Measurements from ENCODE around the gene OXTR. TPM values are rescaled to one million over a fixed set of nuclear protein-coding genes. Genes with fewer than 3 reads are reported as not detected.

The OXTR gene
- polyA plus RNA-seq, 1 donor, result 2.2 TPM

DNA sequence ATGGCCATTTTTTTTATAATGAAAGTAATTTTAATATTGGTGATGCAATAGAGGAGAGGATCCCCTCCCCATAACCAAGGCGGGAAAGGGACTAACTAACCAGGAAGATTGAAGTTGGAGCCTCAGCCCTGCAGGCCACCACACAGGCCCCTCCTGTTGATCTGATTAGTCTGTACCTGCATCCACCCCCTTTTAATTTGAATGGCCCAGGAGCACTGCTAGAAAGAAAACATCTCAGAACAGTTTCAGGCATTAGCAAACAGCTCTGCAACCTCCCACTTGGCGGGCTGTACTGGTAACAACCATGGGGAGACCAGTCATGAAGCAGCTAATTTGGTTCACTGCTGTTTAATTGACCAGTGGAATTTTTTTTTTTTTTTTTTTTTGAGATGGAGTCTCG, 25.5 kb downstream of the OXTR start:
- no peaks in the 10 kb centered on the region for H3K9me3 ChIP-seq (ENCODE audit: control insufficient read depth, low read depth, low read length)
- no peaks in the 10 kb centered on the region for H3K27me3 ChIP-seq (ENCODE audit: control insufficient read depth, insufficient read depth, low read length)
- DNase-seq, result no peak
- no peaks in the 10 kb centered on the region for H3K36me3 ChIP-seq (ENCODE audit: control insufficient read depth, insufficient read depth, low read length)
- WGBS (ENCODE audit: insufficient coverage, low lambda C conversion rate), result no CpG with 5 or more reads among the region's 3 CpGs
- H3K27ac ChIP-seq (ENCODE audit: low read length), result no peak overlapping the region
- H3K4me3 ChIP-seq (ENCODE audit: low read length), result no peak overlapping the region
- H3K4me1 ChIP-seq (ENCODE audit: control insufficient read depth, insufficient read depth, low read length), result peaks cover 12% of the 10 kb centered on the region

GRCh38 chr3:8743021-8743601, 26.3 kb downstream of the OXTR start:
- Histone ChIP-seq H3K36me3 (ENCODE audit: control insufficient read depth, insufficient read depth, low read length) (no peaks in the 10 kb centered on the region), H3K4me1 (ENCODE audit: control insufficient read depth, insufficient read depth, low read length) (peaks cover 12% of the 10 kb centered on the region), H3K9me3 (ENCODE audit: control insufficient read depth, low read depth, low read length) (no peaks in the 10 kb centered on the region), H3K4me3 (ENCODE audit: low read length) (no peak overlapping the region), H3K27ac (ENCODE audit: low read length) (no peak overlapping the region), H3K27me3 (ENCODE audit: control insufficient read depth, insufficient read depth, low read length) (no peaks in the 10 kb centered on the region)
- WGBS (ENCODE audit: insufficient coverage, low lambda C conversion rate), result no CpG with 5 or more reads among the region's 6 CpGs
- DNase-seq, result no peak

DNA sequence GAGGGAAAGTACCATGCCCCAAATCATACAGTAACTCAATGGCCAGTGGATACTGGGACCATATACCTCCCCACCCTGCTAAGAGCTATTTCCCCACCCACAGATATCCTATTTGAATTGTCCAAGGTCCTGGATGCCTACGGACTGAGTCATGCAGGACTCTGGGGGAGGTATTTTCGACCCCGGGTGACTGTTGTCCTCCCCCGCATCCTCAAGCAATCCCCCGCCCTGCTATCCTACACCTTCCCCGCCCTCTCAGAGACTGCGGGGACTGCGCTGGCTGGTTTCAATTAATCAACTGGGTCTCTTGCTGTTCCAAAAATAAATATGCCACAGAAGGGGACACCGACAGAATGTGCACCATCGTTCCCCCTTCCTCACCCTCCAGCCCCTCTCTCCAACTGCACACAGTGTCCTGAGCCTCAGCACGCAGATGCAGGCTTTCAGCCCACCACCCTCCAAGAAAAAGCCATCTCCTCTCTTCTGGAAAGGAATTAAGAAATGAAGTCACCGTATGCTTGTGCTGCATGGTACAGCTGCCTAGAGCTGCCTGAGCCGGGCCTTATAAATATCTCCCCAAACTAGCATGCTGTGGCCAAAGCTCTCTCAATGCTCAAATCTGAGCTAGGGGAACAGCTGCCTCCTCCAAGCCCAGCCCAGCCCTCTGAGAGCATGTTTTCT, 27.7 kb downstream of the OXTR start:
- no CpG with 5 or more reads among the region's 13 CpGs for whole genome bisulfite sequencing (ENCODE audit: insufficient coverage, low lambda C conversion rate)
- H3K4me3 ChIP-seq (ENCODE audit: low read length), result no peak overlapping the region
- H3K27me3 ChIP-seq (ENCODE audit: control insufficient read depth, insufficient read depth, low read length), result no peaks in the 10 kb centered on the region
- H3K9me3 ChIP-seq (ENCODE audit: control insufficient read depth, low read depth, low read length), result no peaks in the 10 kb centered on the region
- H3K36me3 ChIP-seq (ENCODE audit: control insufficient read depth, insufficient read depth, low read length), result no peaks in the 10 kb centered on the region
- DNase-seq, result peak; percentile 49 to 77
- H3K27ac ChIP-seq (ENCODE audit: low read length), result no peak overlapping the region
- H3K4me1 ChIP-seq (ENCODE audit: control insufficient read depth, insufficient read depth, low read length), result peaks cover 12% of the 10 kb centered on the region

DNA sequence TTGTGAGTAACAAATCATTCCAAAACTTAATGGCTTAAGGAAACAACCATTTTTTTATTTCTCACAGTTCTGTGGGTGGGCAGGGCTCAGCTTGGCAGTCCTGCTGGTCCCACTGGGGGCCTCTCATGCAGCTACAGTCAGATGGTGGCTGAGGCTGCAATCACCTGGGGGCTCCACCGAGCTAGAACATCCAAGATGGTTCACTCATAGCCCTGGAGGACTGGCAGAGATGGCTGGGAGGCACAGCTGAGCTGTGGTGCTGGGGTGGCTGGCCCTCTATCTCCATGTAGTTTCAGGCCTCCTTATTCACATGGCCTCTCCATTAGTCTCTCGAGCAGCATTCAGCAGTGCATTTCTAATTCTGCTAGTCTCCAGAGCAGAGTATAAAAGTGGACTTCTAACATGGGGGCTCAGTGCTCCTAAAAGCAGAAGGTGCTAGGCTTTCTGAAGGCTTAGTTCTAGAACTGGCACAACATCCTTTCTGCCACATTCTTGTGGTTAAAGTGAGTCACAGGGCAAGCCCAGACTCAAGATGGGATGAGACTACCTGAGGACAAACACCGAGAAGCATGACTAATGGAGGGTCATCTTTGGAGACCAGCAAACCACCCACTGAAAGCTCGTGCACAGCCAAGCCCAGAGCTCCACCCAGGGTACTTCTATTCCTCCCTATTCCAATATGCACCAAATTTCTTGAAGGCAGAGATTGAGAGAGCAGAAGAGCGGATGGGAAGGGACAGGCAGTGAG, 29.5 kb downstream of the OXTR start:
- peaks cover 12% of the 10 kb centered on the region for H3K4me1 ChIP-seq (ENCODE audit: control insufficient read depth, insufficient read depth, low read length)
- H3K27me3 ChIP-seq (ENCODE audit: control insufficient read depth, insufficient read depth, low read length), result no peaks in the 10 kb centered on the region
- DNase-seq, result no peak
- no peaks in the 10 kb centered on the region for H3K9me3 ChIP-seq (ENCODE audit: control insufficient read depth, low read depth, low read length)
- WGBS (ENCODE audit: insufficient coverage, low lambda C conversion rate), result no CpG with 5 or more reads among the region's 5 CpGs
- H3K27ac ChIP-seq (ENCODE audit: low read length), result no peak overlapping the region
- H3K4me3 ChIP-seq (ENCODE audit: low read length), result no peak overlapping the region
- H3K36me3 ChIP-seq (ENCODE audit: control insufficient read depth, insufficient read depth, low read length), result no peaks in the 10 kb centered on the region

DNA sequence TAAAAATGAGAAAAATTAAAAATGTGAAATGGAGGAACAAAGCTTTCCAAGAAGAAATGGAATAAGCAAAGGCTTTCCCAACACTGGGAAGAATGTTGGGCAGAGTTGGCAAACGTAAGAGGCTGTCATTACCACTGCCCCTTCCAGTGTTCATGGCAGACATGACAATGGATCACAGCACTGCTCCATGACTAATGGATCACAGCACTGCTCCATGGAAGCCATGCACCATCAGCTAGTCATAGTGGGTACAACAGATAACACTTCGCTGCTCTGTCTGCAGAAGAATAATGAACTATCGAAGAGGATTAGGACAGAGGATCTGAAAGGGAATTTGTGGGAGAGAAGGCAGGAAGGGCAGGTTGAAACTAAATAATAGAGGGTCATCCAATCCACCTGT, 30.8 kb downstream of the OXTR start:
- no CpG with 5 or more reads among the region's 3 CpGs for WGBS (ENCODE audit: insufficient coverage, low lambda C conversion rate)
- H3K36me3 ChIP-seq (ENCODE audit: control insufficient read depth, insufficient read depth, low read length), result no peaks in the 10 kb centered on the region

DNA sequence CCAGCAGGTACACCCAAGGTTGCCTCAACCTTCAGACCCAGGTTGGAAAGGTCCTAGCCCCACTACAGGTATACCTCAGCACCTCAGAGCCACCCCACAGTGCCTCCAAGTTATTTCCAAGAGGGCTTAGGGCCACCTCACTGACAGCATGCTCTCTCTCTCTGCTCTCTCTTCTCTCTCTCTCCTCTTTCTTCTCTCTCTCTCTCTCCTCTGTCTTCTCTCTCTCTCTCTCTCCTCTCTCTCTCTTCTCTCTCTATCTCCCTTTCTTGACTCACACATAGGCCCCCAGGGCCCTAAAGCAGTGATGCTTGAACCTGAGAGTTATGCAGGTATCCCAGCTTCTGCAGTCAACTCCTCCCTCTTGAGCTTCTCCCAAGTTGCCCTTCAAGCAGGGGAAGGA, 31.6 kb downstream of the OXTR start:
- Histone ChIP-seq H3K27ac (ENCODE audit: low read length) (no peak overlapping the region), H3K36me3 (ENCODE audit: control insufficient read depth, insufficient read depth, low read length) (no peaks in the 10 kb centered on the region), H3K4me1 (ENCODE audit: control insufficient read depth, insufficient read depth, low read length) (peaks cover 12% of the 10 kb centered on the region), H3K4me3 (ENCODE audit: low read length) (no peak overlapping the region), H3K27me3 (ENCODE audit: control insufficient read depth, insufficient read depth, low read length) (no peaks in the 10 kb centered on the region), H3K9me3 (ENCODE audit: control insufficient read depth, low read depth, low read length) (no peaks in the 10 kb centered on the region)
- DNase-seq, result no peak

More for the DNA sequence above, 30.8 kb downstream of the OXTR start:
- H3K9me3 ChIP-seq (ENCODE audit: control insufficient read depth, low read depth, low read length), result no peaks in the 10 kb centered on the region
- H3K4me1 ChIP-seq (ENCODE audit: control insufficient read depth, insufficient read depth, low read length), result peaks cover 12% of the 10 kb centered on the region
- no peak overlapping the region for H3K4me3 ChIP-seq (ENCODE audit: low read length)
- no peaks in the 10 kb centered on the region for H3K27me3 ChIP-seq (ENCODE audit: control insufficient read depth, insufficient read depth, low read length)
- no peak overlapping the region for H3K27ac ChIP-seq (ENCODE audit: low read length)
- no peak for DNase-seq

GRCh38 chr3:8737301-8737700, 32.1 kb downstream of the OXTR start:
- no CpG with 5 or more reads among the region's 4 CpGs for WGBS (ENCODE audit: insufficient coverage, low lambda C conversion rate)
- H3K36me3 ChIP-seq (ENCODE audit: control insufficient read depth, insufficient read depth, low read length), result no peaks in the 10 kb centered on the region

DNA sequence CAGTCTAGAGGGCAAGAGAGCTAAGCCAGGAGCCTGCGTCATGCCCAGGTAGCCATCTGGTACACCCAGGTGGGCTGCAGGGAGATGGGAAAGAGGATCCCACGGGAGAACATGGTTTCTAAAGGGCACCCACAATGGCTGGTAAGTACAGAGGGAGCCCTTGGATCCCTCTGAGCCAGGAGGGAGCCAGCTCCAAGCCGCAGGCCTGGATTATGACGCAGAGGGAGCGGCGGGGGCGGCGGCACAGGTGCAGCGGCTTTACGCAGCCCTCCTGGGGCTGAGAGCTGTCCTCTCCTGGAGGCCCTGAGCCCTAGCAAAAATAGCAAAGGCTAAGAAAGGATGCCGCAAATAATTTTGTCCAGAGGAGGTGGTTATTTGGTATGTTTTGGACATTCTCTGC, 33.0 kb downstream of the OXTR start:
- Histone ChIP-seq H3K4me3 (ENCODE audit: low read length) (no peak overlapping the region), H3K27me3 (ENCODE audit: control insufficient read depth, insufficient read depth, low read length) (no peaks in the 10 kb centered on the region), H3K27ac (ENCODE audit: low read length) (no peak overlapping the region), H3K9me3 (ENCODE audit: control insufficient read depth, low read depth, low read length) (no peaks in the 10 kb centered on the region), H3K4me1 (ENCODE audit: control insufficient read depth, insufficient read depth, low read length) (peaks cover 7% of the 10 kb centered on the region), H3K36me3 (ENCODE audit: control insufficient read depth, insufficient read depth, low read length) (no peaks in the 10 kb centered on the region)
- DNase-seq, result no peak
- whole genome bisulfite sequencing (ENCODE audit: insufficient coverage, low lambda C conversion rate), result 100% methylated on average over 1 of the region's 11 CpGs

More at GRCh38 chr3:8737301-8737700, 32.1 kb downstream of the OXTR start:
- Histone ChIP-seq H3K27ac (ENCODE audit: low read length) (no peak overlapping the region), H3K4me3 (ENCODE audit: low read length) (no peak overlapping the region), H3K4me1 (ENCODE audit: control insufficient read depth, insufficient read depth, low read length) (peaks cover 12% of the 10 kb centered on the region), H3K9me3 (ENCODE audit: control insufficient read depth, low read depth, low read length) (no peaks in the 10 kb centered on the region), H3K27me3 (ENCODE audit: control insufficient read depth, insufficient read depth, low read length) (no peaks in the 10 kb centered on the region)
- DNase-seq, result no peak

DNA sequence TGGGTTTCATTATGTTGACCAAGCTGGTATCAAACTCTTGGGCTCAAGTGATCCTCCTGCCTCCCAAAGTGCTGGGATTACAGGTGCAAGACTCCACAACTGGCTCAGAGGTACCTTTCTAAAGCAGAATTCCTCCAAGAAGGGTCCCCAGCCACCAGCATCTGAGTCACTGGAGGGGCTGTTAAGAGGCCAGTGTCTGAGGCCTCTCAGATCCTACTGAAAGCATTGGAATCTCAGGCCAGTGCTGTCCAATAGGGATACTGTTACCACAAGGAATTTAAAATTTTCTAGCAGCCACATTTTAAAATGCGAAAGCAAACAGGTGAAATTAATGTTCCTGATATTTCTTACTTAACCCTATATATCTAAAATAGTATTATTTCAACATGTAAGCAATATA, 34.5 kb downstream of the OXTR start:
- Histone ChIP-seq H3K36me3 (ENCODE audit: control insufficient read depth, insufficient read depth, low read length) (no peaks in the 10 kb centered on the region), H3K27ac (ENCODE audit: low read length) (no peak overlapping the region), H3K9me3 (ENCODE audit: control insufficient read depth, low read depth, low read length) (no peaks in the 10 kb centered on the region), H3K27me3 (ENCODE audit: control insufficient read depth, insufficient read depth, low read length) (no peaks in the 10 kb centered on the region), H3K4me3 (ENCODE audit: low read length) (no peak overlapping the region), H3K4me1 (ENCODE audit: control insufficient read depth, insufficient read depth, low read length) (no peaks in the 10 kb centered on the region)
- no peak for DNase-seq
- WGBS (ENCODE audit: insufficient coverage, low lambda C conversion rate), result no CpG with 5 or more reads among the region's 1 CpG

DNA sequence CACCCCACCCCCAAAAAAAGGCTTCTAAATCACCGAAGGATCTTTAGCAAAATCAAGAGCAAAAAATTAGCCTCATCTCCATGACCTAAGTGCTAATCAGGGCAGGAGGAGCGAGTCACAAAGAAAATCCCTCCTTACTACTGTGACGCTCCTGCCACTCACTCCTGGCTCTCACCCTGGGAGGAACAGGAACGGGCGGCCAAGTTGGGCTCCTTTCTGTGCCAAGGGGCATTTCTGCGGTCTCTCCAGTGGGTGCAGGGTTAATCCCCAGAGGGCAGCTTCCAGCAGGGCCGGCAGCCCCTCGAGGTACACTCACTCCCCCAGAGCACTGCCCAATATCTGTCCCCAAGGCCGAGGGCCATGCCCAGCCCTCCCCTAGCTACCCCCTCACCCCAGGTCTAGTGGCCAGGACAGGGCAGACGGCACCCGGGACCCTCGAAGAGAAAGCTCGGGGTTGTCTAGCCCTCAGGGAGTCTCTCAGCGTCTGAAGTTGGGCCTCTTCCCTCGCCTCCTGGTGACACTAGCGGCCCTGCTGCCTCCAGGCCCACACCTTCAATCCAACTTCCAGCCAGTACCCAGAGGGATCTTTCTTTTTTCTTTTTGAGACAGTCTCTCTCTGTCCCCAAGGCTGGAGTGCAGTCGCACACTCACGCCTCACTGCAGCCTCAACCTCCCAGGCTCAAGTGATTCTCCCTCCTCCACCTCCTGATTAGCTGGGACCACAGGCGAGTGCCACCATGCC, 35.1 kb downstream of the OXTR start:
- Histone ChIP-seq H3K27ac (ENCODE audit: low read length) (no peak overlapping the region), H3K9me3 (ENCODE audit: control insufficient read depth, low read depth, low read length) (no peaks in the 10 kb centered on the region), H3K4me3 (ENCODE audit: low read length) (no peak overlapping the region), H3K4me1 (ENCODE audit: control insufficient read depth, insufficient read depth, low read length) (no peaks in the 10 kb centered on the region), H3K27me3 (ENCODE audit: control insufficient read depth, insufficient read depth, low read length) (no peaks in the 10 kb centered on the region), H3K36me3 (ENCODE audit: control insufficient read depth, insufficient read depth, low read length) (no peaks in the 10 kb centered on the region)
- no peak for DNase-seq
- WGBS (ENCODE audit: insufficient coverage, low lambda C conversion rate), result 100% methylated on average over 2 of the region's 19 CpGs

All from large intestine (tissue), 3 donors.